CD1c-positive myeloid dendritic cell (primary cell): Measurements from ENCODE around the gene QRFP.

Experiments
- DNase-seq: peaks from one replicate; pipeline ENCODE4 v3.0.0-alpha.2; 2016; ENCODE audit errors: extremely low spot score

The QRFP gene

GRCh38 chr9:130904070-130905044, 7.7 kb upstream of the QRFP start:
- no peak for DNase-seq

DNA sequence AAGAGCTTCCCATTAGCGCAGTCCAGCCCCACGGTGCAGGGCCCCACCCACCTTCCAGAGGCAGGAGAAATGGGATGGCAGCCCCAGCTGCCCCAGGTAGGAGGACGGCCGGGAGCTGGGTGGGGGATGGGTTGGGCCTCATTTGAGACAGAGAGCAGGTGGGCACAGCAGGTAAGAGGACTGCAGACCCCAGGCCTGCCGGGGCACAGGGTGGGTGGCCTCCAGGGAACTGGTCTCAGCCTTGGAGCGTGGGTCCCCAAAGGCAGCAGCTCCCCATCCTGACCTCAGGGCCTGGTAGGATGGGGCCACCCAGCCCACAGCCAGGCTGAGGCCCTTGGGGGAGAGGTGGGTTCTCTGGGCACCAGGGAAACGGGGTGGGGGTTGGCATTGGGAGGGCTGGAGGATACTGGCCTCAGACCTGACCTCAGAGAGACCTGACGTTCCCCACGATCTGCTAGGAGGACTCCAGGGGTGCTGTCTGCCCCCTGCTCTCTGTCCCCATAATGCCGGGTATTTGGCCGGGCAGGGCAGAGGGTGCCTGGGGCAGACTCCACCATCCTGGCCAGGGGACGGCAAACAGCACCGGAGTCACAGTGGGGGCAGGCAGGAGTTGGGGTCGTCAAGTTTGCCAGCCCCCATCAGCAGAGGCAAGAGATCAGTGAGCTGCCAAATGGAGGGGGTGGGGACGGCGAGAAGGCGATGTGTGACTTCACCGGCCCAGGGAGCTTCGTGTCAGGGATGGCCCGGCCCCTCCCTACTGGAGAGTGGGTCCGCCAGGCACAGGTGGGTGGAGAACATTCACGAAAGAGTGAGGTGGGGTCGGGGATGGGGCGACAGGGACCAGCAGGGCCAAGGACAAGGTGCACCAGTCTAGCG, 6.8 kb upstream of the QRFP start:
- DNase-seq, result no peak

- no peak for DNase-seq
Observed at GRCh38 chr9:130902204-130903185, 5.9 kb upstream of the QRFP start.

GRCh38 chr9:130901498-130902203, 5.0 kb upstream of the QRFP start:
- DNase-seq, result no peak

GRCh38 chr9:130900701-130901497, 4.3 kb upstream of the QRFP start:
- no peak for DNase-seq

DNA sequence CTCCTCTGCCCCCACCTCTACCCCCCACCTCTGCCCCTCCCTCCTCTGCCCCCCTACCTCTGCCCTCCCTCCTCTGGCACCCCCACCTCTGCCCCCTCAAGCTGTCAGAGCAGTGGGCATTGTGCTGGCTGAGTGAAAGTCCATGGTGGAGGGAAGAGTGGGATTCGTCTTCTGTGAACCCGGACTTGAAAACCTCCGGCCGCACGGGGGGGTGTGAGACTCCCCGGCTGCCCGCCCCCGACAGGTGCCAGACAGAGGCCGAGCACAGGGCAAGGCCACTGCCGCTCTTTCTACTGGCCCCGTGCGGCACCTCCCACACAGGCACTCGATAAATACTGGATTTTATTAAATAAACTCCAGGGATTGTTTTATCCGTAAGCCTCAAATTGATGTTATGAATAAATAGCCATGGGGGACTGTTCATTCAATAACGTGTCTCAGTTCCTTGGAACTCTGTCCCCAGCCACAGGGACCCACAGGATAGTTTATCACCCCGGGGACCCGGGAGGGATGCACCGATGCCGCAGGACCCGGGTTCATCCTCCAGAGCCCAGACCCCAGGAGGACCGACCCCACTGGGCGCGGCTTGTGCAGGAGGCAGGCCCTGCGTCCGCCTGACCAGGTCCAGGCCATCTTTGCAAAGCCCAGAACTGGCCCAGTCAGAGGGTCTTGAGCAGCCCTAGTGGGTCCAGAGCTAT, 2.6 kb upstream of the QRFP start:
- DNase-seq, result no peak

DNA sequence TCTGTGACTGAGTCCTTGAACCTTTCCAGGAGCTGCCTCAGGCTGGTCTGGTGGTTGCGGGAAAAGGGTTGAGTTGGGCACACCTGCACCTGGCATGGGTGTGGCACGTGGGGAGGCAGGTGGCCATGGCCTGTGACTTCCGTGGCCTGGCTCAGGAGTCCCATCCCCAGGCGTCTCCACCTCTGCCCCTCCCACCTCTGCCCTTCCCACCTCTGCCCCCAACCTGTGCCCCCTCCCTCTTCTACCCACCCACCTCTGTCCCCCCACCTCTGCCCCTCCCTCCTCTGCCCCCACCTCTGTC, 1.9 kb upstream of the QRFP start:
- DNase-seq, result no peak

GRCh38 chr9:130897848-130898551, 1.4 kb upstream of the QRFP start:
- no peak for DNase-seq

GRCh38 chr9:130897105-130897751, 616 bp upstream of the QRFP start:
- DNase-seq, result no peak

DNA sequence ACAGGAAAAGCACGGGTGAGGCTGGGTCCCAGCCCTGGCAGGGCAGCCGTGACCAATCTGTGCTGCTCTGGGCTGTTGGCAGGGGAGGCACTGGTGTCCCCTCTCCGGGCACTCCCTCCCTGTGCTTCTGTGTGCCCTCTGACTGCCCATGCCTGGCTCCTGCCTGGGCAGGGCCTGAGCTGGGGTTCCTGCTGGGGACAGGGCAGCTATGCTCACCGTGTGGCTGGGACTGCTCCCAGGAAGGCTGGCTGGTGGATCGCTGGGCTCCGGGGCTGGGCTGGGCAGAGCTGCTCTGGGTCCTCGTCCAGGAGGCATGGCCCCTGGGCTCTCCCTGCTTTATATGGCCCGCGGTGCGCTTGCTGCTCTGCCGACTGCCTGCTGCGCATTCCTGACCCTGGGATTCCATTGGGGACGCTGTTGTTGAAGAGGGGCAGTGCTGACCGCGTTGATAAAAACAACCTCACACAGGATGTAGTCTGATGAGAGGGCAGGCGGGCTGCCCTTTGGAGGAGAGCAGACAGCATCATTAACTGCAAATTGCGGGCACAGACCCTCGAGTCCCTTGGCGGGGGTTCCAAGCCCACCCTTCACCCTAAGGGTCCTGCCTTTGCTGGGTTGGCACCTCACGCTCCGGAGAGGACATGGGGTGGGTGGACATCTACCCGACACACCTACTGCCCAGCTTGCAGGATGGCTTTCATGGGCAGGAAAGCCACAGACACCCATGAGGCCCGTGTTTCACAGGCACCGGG, 955 bp downstream of the QRFP start:
- DNase-seq, result no peak

GRCh38 chr9:130895038-130895437, 1.6 kb downstream of the QRFP start:
- no peak for DNase-seq

- no peak for DNase-seq
Observed at GRCh38 chr9:130894546-130894945, 2.1 kb downstream of the QRFP start.

DNA sequence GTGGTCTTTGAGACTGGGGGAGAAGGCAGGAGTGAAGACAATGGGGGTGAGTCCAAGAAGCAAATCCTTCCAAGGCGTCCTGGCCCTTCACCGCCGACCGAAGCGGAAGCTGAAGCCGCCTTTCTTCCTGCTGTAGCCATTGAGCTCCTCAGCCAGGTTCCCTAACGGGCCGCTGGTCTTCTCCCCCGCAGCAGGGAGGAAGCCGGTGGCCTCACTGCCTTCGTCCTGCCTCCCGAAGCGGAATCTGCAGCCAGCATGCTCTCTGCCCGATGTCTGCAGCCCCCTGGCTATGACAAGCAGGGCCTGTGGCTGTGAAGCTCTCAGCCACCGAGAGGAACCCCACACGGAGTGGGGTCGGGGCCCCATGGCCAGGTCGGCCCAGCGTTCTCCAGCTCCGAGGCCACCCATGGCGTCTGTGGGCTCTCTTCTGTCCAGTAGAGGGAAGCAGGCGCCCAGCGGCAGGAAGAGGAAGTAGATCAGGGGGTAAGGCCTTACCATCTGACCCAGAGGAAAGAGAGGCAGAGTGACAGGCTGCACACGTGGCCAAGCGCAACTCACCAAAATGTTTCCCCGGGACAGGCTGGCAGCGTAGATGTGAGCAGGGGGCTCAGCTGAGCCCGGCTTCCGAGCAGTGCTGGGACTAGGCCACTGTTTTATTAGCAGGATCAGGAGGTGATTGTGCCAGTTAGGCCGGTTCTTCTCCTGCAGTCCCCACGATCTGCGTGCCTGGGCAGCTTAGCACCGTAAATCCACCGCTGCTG, 3.1 kb downstream of the QRFP start:
- DNase-seq, result peak; percentile 76

DNA sequence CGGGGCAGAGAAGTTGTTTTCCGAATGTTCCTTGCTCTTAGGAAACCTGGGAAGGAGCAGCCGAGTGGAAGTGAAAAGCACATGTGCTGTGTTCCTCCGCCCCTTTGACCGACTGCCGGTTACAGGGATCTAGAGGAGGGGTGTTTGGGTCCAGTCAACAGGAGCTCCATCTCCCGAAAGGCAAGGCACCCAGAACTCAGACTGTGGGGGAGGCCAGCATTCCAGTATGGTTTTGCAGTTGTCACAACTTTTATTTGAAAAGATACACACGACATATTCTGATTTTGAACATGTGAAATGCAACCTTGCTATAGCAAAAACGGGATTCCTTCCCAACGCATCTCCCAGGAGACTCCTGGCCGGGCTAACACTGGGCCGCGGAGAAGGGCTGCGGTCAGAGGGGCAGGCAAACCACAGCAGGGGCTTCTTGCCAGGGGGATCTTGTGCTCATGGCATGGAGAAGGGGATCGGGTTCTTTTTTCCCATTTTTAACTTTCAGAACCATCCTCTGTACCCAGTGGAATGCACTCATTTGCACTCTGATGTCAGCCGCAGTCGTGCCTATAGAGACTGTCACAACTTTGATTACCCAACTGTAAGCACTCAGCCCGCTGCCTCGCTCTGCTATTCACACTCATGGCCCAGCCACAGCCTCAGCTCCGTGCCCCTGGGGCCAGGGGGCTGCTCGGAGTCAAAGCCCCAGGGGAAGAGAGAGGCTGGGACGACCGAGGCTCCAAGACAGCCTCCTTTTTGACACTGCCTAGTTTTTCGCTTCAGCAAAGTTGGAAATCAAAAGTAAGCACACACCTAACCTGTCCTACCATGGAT, 3.9 kb downstream of the QRFP start:
- no peak for DNase-seq

GRCh38 chr9:130891688-130892476, 4.7 kb downstream of the QRFP start:
- no peak for DNase-seq
